SU-DHL-6 (cell line): Measurements from ENCODE around the gene CCDC82.
A peak's percentile ranks its signal among the peaks of the same experiment; 100 is the strongest.
"Not testable (repeated sequence)": the region's sequence is repeated elsewhere in the genome, so short reads cannot be mapped to it uniquely, and the experiment has no call there.

Experiments
- H2AFZ ChIP-seq: fragments of 200-600 bp; sonication (generic); 2 replicates; pipeline ENCODE4 v1.6.1; 2014; ENCODE audit warnings: low read depth, mild to moderate bottlenecking, moderate library complexity, mixed read lengths, antibody characterized with exemption, low read length; ENCODE audit not compliant: severe bottlenecking
- H3F3A ChIP-seq: fragments of 200-600 bp; shearing (Covaris generic); 2 replicates; pipeline ENCODE4 v1.6.0; 2016; ENCODE audit warnings: antibody characterized with exemption, mild to moderate bottlenecking; ENCODE audit not compliant: insufficient read depth
- H3K27ac ChIP-seq: fragments of 200-600 bp; sonication (generic); 2 replicates; pipeline ENCODE4 v1.5.1; 2016; ENCODE audit warnings: low read depth, mild to moderate bottlenecking, low read length, moderate library complexity, mixed read lengths
- H3K27me3 ChIP-seq: fragments of 200-600 bp; sonication (generic), shearing (Covaris generic); 2 replicates; pipeline ENCODE4 v1.6.0; 2014; ENCODE audit warnings: mild to moderate bottlenecking, low read length
- H3K36me3 ChIP-seq: fragments of 200-600 bp; sonication (generic); 2 replicates; pipeline ENCODE4 v1.6.1; 2014; ENCODE audit warnings: mild to moderate bottlenecking, low read length, mixed read lengths
- H3K4me2 ChIP-seq: fragments of 300-600, 200-600 bp; shearing (Covaris generic), sonication (generic); 2 replicates; pipeline ENCODE4 v1.6.0; 2014; ENCODE audit warnings: low read length, low read depth, mild to moderate bottlenecking; ENCODE audit not compliant: poor library complexity, severe bottlenecking
- H3K4me3 ChIP-seq: fragments of 200-600 bp; sonication (generic); 2 replicates; pipeline ENCODE4 v1.5.1; 2014; ENCODE audit warnings: antibody characterized with exemption, low read length, mild to moderate bottlenecking, mixed read lengths; ENCODE audit not compliant: insufficient read depth, poor library complexity, severe bottlenecking
- H3K79me2 ChIP-seq: fragments of 200-600 bp; sonication (generic); 2 replicates; pipeline ENCODE4 v1.6.1; 2014; ENCODE audit warnings: mild to moderate bottlenecking, low read length, moderate library complexity; ENCODE audit not compliant: insufficient read depth
- H3K9ac ChIP-seq: fragments of 200-600 bp; sonication (generic); 2 replicates; pipeline ENCODE4 v1.7.0; 2014; ENCODE audit warnings: mild to moderate bottlenecking, low read length
- H3K9me2 ChIP-seq: fragments of 200-600 bp; sonication (generic); replicated peaks from 2 replicates; pipeline ENCODE4 v1.6.1; 2014; ENCODE audit warnings: low read length; ENCODE audit not compliant: insufficient read depth
- H3K9me3 ChIP-seq: fragments of 200-600 bp; sonication (generic); 2 replicates; pipeline ENCODE4 v1.6.1; 2014; ENCODE audit warnings: low read length, mixed read lengths; ENCODE audit not compliant: insufficient read depth
- H4K20me1 ChIP-seq: fragments of 200-600 bp; sonication (generic); 2 replicates; pipeline ENCODE4 v1.6.1; 2014; ENCODE audit warnings: low read depth, mild to moderate bottlenecking, antibody characterized with exemption, low read length, moderate library complexity, mixed read lengths
- EZH2phosphoT487 ChIP-seq: fragments of 200-600 bp; sonication (generic), shearing (Covaris generic); conservative IDR thresholded peaks from 2 replicates; pipeline ENCODE4 v1.6.1; 2018; ENCODE audit warnings: mild to moderate bottlenecking, antibody characterized with exemption, low read length, moderate library complexity, mixed read lengths
- TF ChIP-seq, protein P1 (sequence below): fragments of 200-600 bp; sonication (generic); IDR thresholded peaks from one replicate; pipeline ENCODE4 v1.5.1; 2017; ENCODE audit warnings: antibody characterized with exemption, mild to moderate bottlenecking, low read length, moderate library complexity; ENCODE audit not compliant: insufficient read depth, poor library complexity, severe bottlenecking

The CCDC82 gene

DNA sequence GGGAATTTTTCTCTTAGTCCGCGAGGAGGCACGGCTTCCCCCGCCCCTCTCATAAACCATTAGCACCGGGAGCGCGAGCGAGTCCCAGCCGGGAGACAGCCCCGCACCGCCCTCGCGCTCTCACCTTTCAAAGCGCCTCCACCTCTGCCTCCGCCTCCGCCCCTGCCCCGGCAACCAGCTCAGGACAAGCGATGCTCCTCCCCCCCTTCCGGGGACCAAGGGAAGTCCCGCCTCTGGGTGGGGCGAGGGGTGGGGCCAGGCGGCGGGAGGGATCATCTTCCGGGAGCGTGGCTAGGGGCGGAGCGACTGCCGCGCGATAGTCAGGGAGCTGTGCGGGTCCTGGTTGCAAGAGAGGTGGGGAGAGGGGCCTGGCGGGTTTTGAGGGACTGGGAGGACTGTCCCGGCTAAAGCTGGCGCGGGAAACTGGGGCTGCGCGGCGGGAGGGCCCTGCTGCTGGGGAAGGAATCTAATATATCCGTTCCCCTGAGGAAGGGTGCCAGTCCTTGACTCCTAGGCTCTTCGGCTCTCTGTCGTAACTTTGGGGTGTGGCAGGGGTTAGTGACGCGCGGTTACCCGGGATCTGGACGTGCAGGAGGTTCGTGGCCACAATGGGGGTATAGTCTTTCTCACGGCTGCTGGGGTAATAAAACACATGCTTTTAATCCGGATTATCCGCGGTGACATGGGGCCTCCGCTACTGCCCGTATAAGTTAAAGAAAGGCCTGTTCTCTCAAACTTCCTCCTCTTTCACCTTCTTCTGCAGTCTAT lies at the start of gene CCDC82, which contains the start of gene JRKL:
Gene CCDC82, minus strand, starts transcription at position 193 of the 768 bp plus-strand sequence. CDS start 5,165 bp downstream, outside the sequence.
Gene JRKL, plus strand, starts transcription at position 294 of the 768 bp plus-strand sequence. CDS start 637 bp downstream, outside the sequence.
- Histone ChIP-seq H3K79me2 (peaks cover 42% of the 10 kb centered on the region), H3K36me3 (no peaks in the 10 kb centered on the region; the same call in 1 of the 2 replicates), H3K27ac (peak within 1 kb of the TSS; percentile 38), H2AFZ (peak within 1 kb of the TSS; percentile 70), H4K20me1 (no peaks in the 10 kb centered on the region), H3K27me3 (no peaks in the 10 kb centered on the region), H3K9me3 (no peaks in the 10 kb centered on the region), H3K9me2 (no peaks in the 10 kb centered on the region), H3K4me2 (peak within 1 kb of the TSS; percentile 86), H3K9ac (peak within 1 kb of the TSS; percentile 63), H3K4me3 (peak within 1 kb of the TSS; percentile 78), H3F3A (peaks cover 11% of the 10 kb centered on the region)
- no peak for TF ChIP-seq EZH2phosphoT487
- TF ChIP-seq, protein P1, sequence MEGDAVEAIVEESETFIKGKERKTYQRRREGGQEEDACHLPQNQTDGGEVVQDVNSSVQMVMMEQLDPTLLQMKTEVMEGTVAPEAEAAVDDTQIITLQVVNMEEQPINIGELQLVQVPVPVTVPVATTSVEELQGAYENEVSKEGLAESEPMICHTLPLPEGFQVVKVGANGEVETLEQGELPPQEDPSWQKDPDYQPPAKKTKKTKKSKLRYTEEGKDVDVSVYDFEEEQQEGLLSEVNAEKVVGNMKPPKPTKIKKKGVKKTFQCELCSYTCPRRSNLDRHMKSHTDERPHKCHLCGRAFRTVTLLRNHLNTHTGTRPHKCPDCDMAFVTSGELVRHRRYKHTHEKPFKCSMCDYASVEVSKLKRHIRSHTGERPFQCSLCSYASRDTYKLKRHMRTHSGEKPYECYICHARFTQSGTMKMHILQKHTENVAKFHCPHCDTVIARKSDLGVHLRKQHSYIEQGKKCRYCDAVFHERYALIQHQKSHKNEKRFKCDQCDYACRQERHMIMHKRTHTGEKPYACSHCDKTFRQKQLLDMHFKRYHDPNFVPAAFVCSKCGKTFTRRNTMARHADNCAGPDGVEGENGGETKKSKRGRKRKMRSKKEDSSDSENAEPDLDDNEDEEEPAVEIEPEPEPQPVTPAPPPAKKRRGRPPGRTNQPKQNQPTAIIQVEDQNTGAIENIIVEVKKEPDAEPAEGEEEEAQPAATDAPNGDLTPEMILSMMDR, result no peak

DNA sequence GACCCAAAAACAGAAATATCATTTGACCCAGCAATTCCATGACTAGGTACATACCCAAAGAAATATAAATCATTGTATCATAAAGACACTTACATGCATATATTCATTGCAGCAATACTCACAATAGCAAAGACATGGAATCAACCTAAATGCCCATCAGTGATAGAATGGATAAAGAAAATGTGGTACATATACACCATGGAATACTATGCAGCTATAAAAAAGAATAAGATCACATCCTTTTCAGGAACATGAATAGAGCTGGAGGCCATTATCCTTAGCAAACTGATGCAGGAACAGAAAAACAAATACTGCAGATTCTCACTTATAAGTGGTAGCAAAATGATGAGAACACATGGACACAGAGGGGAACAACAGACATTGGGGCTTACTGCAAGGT lies 42.9 kb upstream of the CCDC82 start:
- H3K27me3 ChIP-seq, H3K4me2 ChIP-seq, H3K4me3 ChIP-seq, H4K20me1 ChIP-seq, H3K9me2 ChIP-seq, H3K27ac ChIP-seq, H3K79me2 ChIP-seq, H2AFZ ChIP-seq, H3K9ac ChIP-seq, H3K9me3 ChIP-seq, H3F3A ChIP-seq, H3K36me3 ChIP-seq: not testable (repeated sequence)

DNA sequence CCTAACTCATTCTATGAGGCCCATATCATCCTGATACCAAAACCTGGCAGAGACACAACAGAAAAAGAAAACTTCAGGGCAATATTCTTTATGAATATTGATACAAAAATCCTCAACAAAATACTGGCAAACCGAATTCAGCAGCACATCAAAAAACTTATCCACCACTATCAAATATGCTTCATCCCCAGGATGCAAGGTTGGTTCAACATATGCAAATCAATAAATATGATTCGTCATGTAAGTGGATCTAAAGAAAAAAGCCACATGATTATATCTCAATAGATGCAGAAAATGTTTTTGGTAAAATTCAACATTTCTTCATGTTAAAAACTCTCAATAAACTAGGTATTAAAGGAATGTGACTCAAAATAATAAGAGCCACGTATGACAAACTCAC lies 41.0 kb upstream of the CCDC82 start:
- Histone ChIP-seq H3K36me3 (no peaks in the 10 kb centered on the region), H3K9me2 (no peaks in the 10 kb centered on the region), H3K9ac (no peak overlapping the region), H3K27me3 (no peaks in the 10 kb centered on the region), H3K4me2 (no peak overlapping the region), H4K20me1 (0 out of 2 replicates have a peak, but pooled peaks cover 2% of the 10 kb centered on the region), H3K9me3 (no peaks in the 10 kb centered on the region), H3K79me2 (no peaks in the 10 kb centered on the region), H2AFZ (no peak overlapping the region), H3K27ac (no peak overlapping the region), H3K4me3 (no peak overlapping the region), H3F3A (no peaks in the 10 kb centered on the region)
- TF ChIP-seq, protein P1, result no peak
- TF ChIP-seq EZH2phosphoT487, result no peak

DNA sequence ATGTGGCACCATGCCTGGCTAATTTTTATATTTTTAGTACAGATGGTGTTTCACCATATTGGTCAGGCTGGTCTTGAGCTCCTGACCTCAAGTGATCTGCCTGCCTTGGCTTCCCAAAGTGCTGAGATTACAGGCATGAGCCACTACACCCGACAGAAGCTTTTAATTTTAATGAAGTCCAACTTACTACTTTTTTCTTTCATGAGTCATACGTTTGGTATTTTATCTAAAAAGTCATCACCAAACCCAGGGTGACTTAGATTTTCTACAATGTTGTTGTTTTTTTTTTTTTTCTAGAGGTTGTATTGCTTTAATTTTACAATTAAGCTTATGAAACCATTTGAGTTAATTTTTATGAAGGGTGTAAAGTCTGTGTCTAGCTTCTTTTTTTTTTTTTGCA lies 35.0 kb upstream of the CCDC82 start:
- Histone ChIP-seq H3K79me2 (no peaks in the 10 kb centered on the region), H3K9me3 (no peaks in the 10 kb centered on the region), H3K4me3 (no peak overlapping the region), H4K20me1 (0 out of 2 replicates have a peak, but pooled peaks cover 3% of the 10 kb centered on the region), H3K4me2 (no peak overlapping the region), H3K9me2 (no peaks in the 10 kb centered on the region), H3K36me3 (no peaks in the 10 kb centered on the region), H3K27ac (no peak overlapping the region), H3K27me3 (no peaks in the 10 kb centered on the region), H3F3A (no peaks in the 10 kb centered on the region), H3K9ac (no peak overlapping the region), H2AFZ (no peak overlapping the region)
- no peak for TF ChIP-seq EZH2phosphoT487
- TF ChIP-seq, protein P1, result no peak
